Fibroblast of peridontal ligament (primary cell): Measurements from ENCODE around the gene CMTM8.

Source experiments
- DNase-seq: peaks from one replicate; pipeline ENCODE4 v3.0.0-alpha.2; 2010; ENCODE audit errors: extremely low read depth

Gene CMTM8

GRCh38 chr3:32405711-32406323 lies 167.3 kb downstream of the CMTM8 start:
- DNase-seq, result no peak

- no peak for DNase-seq
These were observed 168.3 kb downstream of the CMTM8 start for GRCh38 chr3:32406486-32407408.

DNA sequence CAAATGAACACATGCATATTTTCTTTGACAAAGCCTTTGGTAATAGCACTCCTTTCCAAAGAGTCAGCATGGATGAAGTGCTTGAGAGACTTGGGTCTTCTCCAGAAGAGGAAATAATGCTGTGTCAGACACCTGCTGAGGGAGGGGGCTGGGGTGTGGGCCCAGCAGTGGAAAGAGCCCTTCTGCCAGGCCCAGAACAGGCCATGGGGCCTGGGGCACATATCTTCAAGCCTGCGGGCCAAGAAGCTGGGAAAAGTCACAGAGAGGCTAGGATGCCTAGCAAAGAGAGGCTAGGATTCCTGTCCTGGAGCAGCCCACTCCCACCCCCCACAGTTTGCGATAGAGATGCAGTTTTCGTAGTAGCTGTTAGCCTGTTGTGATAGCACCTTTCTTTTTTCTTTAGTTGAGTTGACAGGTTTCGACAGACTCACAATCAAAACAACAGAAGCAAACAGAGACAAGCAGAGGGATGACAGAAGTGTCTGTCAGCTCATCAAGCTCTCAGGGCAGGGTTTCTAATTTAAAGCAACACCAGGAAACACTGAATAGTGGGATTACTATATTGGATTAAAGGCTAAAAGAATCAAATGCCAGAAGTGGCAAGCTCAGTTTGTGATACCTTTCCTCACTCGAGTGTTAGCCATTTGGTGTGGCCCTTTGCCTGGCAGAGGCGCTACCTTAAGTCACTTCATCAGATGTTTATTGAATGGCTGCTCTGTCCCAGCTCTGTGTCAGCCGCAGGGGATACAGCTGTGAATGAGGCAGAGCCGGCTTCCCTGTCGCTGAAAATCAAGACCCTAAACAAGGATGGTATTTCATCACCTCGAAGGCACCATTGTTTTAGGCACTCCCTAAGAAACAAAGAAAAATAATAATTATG lies 172.1 kb downstream of the CMTM8 start:
- no peak for DNase-seq

GRCh38 chr3:32411442-32411841 lies 173.0 kb downstream of the CMTM8 start:
- no peak for DNase-seq

- no peak for DNase-seq
These were observed 174.4 kb downstream of the CMTM8 start for GRCh38 chr3:32412887-32413286.

DNA sequence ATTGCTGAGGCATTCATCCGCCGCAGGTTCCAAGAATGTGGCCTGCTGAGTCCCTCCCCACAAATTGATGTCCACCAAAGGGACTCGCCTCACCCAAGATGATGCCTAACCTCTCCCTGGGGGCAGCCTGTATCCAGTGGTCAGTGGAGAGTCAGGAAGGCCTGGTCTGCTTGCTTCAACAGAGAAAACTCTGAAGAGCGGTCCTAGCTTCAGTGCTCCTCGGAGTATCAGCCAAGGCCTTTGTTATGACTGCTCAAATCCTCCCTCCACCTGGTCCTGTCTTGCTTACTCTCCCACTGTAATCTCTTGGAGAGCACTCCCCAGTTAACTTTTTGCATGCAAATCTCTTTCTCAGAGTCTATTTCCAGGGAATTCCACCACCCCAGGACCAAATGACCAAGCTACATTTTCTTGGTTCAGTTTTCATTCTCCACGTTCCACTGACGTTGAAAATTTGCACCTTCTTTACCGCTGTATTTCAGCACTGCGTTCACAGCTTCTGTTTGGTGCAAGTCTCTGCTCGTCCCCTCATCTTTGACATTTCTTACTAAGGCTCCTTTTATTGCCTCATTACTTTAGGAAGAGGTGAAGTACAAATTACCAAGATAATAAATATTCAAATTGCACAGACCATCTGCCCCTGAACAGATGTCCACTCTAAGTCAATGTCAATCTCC lies 175.5 kb downstream of the CMTM8 start:
- no peak for DNase-seq

DNA sequence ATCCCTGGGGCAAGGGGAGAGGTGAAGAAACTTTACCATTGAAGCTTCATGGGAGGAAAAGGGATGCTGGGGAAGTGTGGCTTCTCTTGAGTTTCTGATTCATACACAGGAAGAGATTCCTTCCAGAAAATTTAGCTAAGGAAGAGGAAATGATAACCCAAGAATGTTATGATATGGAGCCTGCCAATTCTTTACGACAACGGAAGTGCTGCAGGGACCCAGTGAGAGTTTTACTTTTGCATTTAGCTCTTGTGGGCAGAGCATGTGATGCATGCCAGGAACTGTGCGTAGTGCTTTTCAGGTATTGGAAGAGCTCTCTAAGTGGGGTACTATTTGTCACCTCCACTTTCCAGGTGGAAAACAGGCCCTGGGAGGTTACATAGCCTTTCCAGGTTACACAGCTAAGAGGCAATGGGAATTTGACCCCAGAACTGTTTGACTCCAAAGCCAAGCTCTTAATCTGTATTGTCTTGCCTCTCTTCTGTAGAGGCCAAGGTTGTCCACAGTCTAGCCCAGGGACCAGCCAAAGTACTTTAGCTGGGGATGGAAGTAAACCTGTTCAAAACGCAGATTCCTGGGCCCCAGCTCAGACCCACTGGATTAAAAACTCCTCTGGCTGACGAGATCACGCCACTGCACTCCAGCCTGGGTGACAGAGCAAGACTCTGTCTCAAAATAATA lies 176.2 kb downstream of the CMTM8 start:
- no peak for DNase-seq

GRCh38 chr3:32419742-32420125 lies 181.3 kb downstream of the CMTM8 start:
- DNase-seq, result no peak
